Left kidney (tissue), 2 donors: ENCODE measurements around the gene PLEKHO1. TPM values are rescaled to one million over a fixed set of nuclear protein-coding genes. Genes with fewer than 3 reads are reported as not detected.
"Not testable (repeated sequence)": the region's sequence is repeated elsewhere in the genome, so short reads cannot be mapped to it uniquely, and the experiment has no call there.

Source experiments
- DNase-seq: peaks from one replicate; pipeline ENCODE4 v3.0.0-alpha.2; 2013
- polyA plus RNA-seq: library from polyadenylated mRNA; unstranded; fragments of 120-200 nt; gene quantifications from one replicate; pipeline ENCODE4 v1.2.1, GENCODE V29; 2013; ENCODE audit not compliant: insufficient read length

The PLEKHO1 gene
- polyA plus RNA-seq, 1 donor, result 44.7 TPM

- DNase-seq, result no peak
These were observed 19.4 kb downstream of the PLEKHO1 start for GRCh38 chr1:150168960-150169601.

- no peak for DNase-seq
These were observed 22.1 kb downstream of the PLEKHO1 start for GRCh38 chr1:150171801-150172200.

GRCh38 chr1:150173141-150173585, 23.4 kb downstream of the PLEKHO1 start:
- DNase-seq, result no peak

GRCh38 chr1:150176593-150176992, 26.9 kb downstream of the PLEKHO1 start:
- no peak for DNase-seq

- no peak for DNase-seq
These were observed 28.8 kb downstream of the PLEKHO1 start for GRCh38 chr1:150178548-150178947.

- DNase-seq, result no peak
These were observed 30.2 kb downstream of the PLEKHO1 start for GRCh38 chr1:150179867-150180266.

GRCh38 chr1:150180474-150180873, 30.8 kb downstream of the PLEKHO1 start:
- no peak for DNase-seq

GRCh38 chr1:150182247-150182646, 32.5 kb downstream of the PLEKHO1 start:
- DNase-seq, result no peak

GRCh38 chr1:150183061-150183460, 33.3 kb downstream of the PLEKHO1 start:
- no peak for DNase-seq

GRCh38 chr1:150185481-150185880, 35.8 kb downstream of the PLEKHO1 start:
- DNase-seq, result no peak

- not testable (repeated sequence) for DNase-seq
These were observed 36.7 kb downstream of the PLEKHO1 start for GRCh38 chr1:150186438-150186788.

GRCh38 chr1:150186789-150187559, 37.3 kb downstream of the PLEKHO1 start:
- no peak for DNase-seq

GRCh38 chr1:150187560-150187931, 37.8 kb downstream of the PLEKHO1 start:
- DNase-seq, result no peak

- DNase-seq, result no peak
These were observed 42.3 kb downstream of the PLEKHO1 start for GRCh38 chr1:150192012-150192411.

- no peak for DNase-seq
These were observed 44.8 kb downstream of the PLEKHO1 start for GRCh38 chr1:150194381-150195031.

GRCh38 chr1:150196417-150196816, 46.7 kb downstream of the PLEKHO1 start:
- DNase-seq, result no peak

- no peak for DNase-seq
These were observed 57.7 kb downstream of the PLEKHO1 start for GRCh38 chr1:150207281-150207971.

- not testable (repeated sequence) for DNase-seq
These were observed 58.7 kb downstream of the PLEKHO1 start for GRCh38 chr1:150208460-150208859.
